Astrocyte (in vitro differentiated cells and primary cell): ENCODE measurements around the gene XYLT1. TPM values are rescaled to one million over a fixed set of nuclear protein-coding genes. Genes with fewer than 3 reads are reported as not detected.

Source experiments
- DNase-seq: peaks from one replicate; pipeline ENCODE4 v3.0.0-alpha.2; 2010; ENCODE audit warnings: low read depth
- FAIRE-seq: peaks from 2 replicates; lab custom pipeline; 2011; peaks lifted over from hg19 to GRCh38; lab: Jason Lieb, UNC
- H2AFZ ChIP-seq: 2 replicates; pipeline ENCODE4 v1.6.0; 2012; ENCODE audit warnings: low read depth, low read length, inconsistent platforms
- H3K27ac ChIP-seq: 2 replicates; pipeline ENCODE4 v1.5.1; 2011; ENCODE audit warnings: low read depth, low read length, inconsistent platforms
- H3K27me3 ChIP-seq: 2 replicates; pipeline ENCODE4 v1.6.0; 2011; ENCODE audit warnings: low read length, inconsistent platforms; ENCODE audit not compliant: insufficient read depth
- H3K36me3 ChIP-seq: 2 replicates; pipeline ENCODE4 v1.5.1; 2011; ENCODE audit warnings: low read length, inconsistent platforms; ENCODE audit not compliant: insufficient read depth
- H3K4me1 ChIP-seq: 2 replicates; pipeline ENCODE4 v1.5.1; 2011; ENCODE audit warnings: low read length, inconsistent platforms; ENCODE audit not compliant: insufficient read depth
- H3K4me2 ChIP-seq: 2 replicates; pipeline ENCODE4 v1.6.0; 2012; ENCODE audit warnings: low read length, inconsistent platforms
- H3K4me3 ChIP-seq: 2 replicates; pipeline ENCODE4 v1.5.1; 2011; ENCODE audit warnings: low read depth, mild to moderate bottlenecking, low read length, inconsistent platforms; ENCODE audit not compliant: insufficient read depth
- H3K79me2 ChIP-seq: 2 replicates; pipeline ENCODE4 v1.6.0; 2012; ENCODE audit warnings: mild to moderate bottlenecking, low read length, inconsistent platforms; ENCODE audit not compliant: insufficient read depth
- H3K9ac ChIP-seq: 2 replicates; pipeline ENCODE4 v1.6.0; 2012; ENCODE audit warnings: mild to moderate bottlenecking, low read length, inconsistent platforms
- H3K9me3 ChIP-seq: 2 replicates; pipeline ENCODE4 v1.5.1; 2012; ENCODE audit warnings: low read depth, mild to moderate bottlenecking, low read length, inconsistent platforms; ENCODE audit not compliant: insufficient read depth
- H4K20me1 ChIP-seq: 2 replicates; pipeline ENCODE4 v1.6.0; 2012; ENCODE audit warnings: low read length, inconsistent platforms; ENCODE audit not compliant: insufficient read depth
- H3K27ac Mint-ChIP-seq: one replicate; pipeline ENCODE4 v1.8.0; 2021; ENCODE audit warnings: mild to moderate bottlenecking, mixed read lengths; ENCODE audit not compliant: unreplicated experiment
- H3K27me3 Mint-ChIP-seq: one replicate; pipeline ENCODE4 v1.8.0; 2021; ENCODE audit warnings: low read depth, mixed read lengths; ENCODE audit not compliant: unreplicated experiment
- H3K36me3 Mint-ChIP-seq: one replicate; pipeline ENCODE4 v1.8.0; 2021; ENCODE audit warnings: low read depth, mixed read lengths; ENCODE audit not compliant: unreplicated experiment
- H3K4me1 Mint-ChIP-seq: one replicate; pipeline ENCODE4 v1.8.0; 2021; ENCODE audit warnings: low read depth, mixed read lengths; ENCODE audit not compliant: unreplicated experiment
- H3K4me3 Mint-ChIP-seq: one replicate; pipeline ENCODE4 v1.8.0; 2021; ENCODE audit warnings: mild to moderate bottlenecking, moderate library complexity, mixed read lengths; ENCODE audit not compliant: unreplicated experiment
- H3K9me3 Mint-ChIP-seq: one replicate; pipeline ENCODE4 v1.8.0; 2021; ENCODE audit warnings: mild to moderate bottlenecking, mixed read lengths; ENCODE audit not compliant: unreplicated experiment
- EZH2 ChIP-seq: IDR thresholded peaks from 2 replicates; pipeline ENCODE4 v1.6.1; 2012; ENCODE audit warnings: mild to moderate bottlenecking, low read length, inconsistent platforms; ENCODE audit not compliant: insufficient read depth
- total RNA-seq: library from RNA; stranded (reverse); gene quantifications from 2 replicates; pipeline ENCODE4 v1.2.1, GENCODE V29; 2021
- TF ChIP-seq, protein P1 (sequence below): IDR thresholded peaks from 2 replicates; pipeline ENCODE4 v1.5.1; 2011; ENCODE audit warnings: low read depth, mild to moderate bottlenecking, inconsistent platforms, low read length, moderate library complexity; ENCODE audit not compliant: insufficient read depth

The XYLT1 gene
- total RNA-seq, 1 donor from 2014 or later = 22.9 TPM

DNA sequence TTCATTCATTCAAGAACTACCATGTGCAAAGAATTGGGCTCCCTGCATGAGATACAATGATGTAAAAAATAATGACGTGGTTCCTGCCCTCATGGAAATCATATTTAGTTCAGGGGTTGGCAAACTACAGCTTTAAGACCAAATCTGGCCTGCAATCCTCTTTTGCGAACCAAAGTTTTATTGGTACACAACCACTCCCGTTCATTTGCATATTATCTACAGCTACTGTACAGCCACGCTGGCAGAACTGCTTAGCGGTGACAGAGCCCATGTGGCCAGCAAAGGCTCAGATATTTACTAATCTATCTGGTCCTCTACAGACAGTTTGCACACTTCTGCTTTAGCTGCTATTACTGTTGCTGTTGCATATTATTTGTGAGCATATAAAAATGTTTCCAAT lies 167.7 kb downstream of the XYLT1 start:
- FAIRE-seq = no peak
- H3K27ac ChIP-seq = no peak overlapping the region
- H3K27me3 ChIP-seq = no peaks in the 10 kb centered on the region
- H3K9me3 ChIP-seq = no peaks in the 10 kb centered on the region
- TF ChIP-seq EZH2 = no peak
- TF ChIP-seq, protein P1, sequence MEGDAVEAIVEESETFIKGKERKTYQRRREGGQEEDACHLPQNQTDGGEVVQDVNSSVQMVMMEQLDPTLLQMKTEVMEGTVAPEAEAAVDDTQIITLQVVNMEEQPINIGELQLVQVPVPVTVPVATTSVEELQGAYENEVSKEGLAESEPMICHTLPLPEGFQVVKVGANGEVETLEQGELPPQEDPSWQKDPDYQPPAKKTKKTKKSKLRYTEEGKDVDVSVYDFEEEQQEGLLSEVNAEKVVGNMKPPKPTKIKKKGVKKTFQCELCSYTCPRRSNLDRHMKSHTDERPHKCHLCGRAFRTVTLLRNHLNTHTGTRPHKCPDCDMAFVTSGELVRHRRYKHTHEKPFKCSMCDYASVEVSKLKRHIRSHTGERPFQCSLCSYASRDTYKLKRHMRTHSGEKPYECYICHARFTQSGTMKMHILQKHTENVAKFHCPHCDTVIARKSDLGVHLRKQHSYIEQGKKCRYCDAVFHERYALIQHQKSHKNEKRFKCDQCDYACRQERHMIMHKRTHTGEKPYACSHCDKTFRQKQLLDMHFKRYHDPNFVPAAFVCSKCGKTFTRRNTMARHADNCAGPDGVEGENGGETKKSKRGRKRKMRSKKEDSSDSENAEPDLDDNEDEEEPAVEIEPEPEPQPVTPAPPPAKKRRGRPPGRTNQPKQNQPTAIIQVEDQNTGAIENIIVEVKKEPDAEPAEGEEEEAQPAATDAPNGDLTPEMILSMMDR = no peak
- no peak overlapping the region for H3K4me3 ChIP-seq
- no peak overlapping the region for H3K4me2 ChIP-seq
- peaks cover 8% of the 10 kb centered on the region for H3K4me1 ChIP-seq
- DNase-seq = no peak
- no peaks in the 10 kb centered on the region for H3K36me3 ChIP-seq
- H4K20me1 ChIP-seq = peaks cover 92% of the 10 kb centered on the region
- Mint-ChIP-seq H3K4me3 (no peak overlapping the region), H3K27me3 (no peaks in the 10 kb centered on the region), H3K36me3 (no peaks in the 10 kb centered on the region), H3K27ac (no peak overlapping the region), H3K4me1 (peaks cover 28% of the 10 kb centered on the region), H3K9me3 (no peaks in the 10 kb centered on the region)
- H3K79me2 ChIP-seq = peaks cover 34% of the 10 kb centered on the region
- H3K9ac ChIP-seq = no peak overlapping the region
- H2AFZ ChIP-seq = no peak overlapping the region

DNA sequence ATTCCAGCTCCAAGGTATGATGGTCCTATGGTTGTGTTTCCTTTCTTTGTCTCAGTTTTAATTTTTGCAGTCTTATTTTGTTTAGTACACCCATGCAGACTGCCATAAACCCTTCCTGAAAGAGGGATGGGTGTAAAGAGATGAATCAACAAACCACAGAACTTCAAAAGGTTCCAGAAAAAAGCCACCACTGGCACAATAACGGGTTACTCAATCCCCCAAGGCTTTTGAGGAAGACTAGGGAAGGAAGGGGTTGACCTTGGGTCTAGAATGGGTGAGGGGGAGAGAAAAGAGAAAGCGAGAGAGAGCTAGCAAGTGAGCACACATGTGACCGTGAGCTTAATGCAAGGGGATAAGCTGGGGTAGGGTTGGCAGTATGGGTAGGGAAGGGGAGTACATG lies 168.1 kb downstream of the XYLT1 start:
- H3K4me3 Mint-ChIP-seq = no peak overlapping the region
- Histone ChIP-seq H3K4me3 (no peak overlapping the region), H3K27me3 (no peaks in the 10 kb centered on the region), H3K27ac (no peak overlapping the region), H4K20me1 (peaks cover 89% of the 10 kb centered on the region), H3K36me3 (no peaks in the 10 kb centered on the region), H3K4me1 (peaks cover 8% of the 10 kb centered on the region), H3K9ac (no peak overlapping the region), H3K9me3 (no peaks in the 10 kb centered on the region), H3K4me2 (peak overlapping the region; percentile 29), H3K79me2 (peaks cover 33% of the 10 kb centered on the region), H2AFZ (no peak overlapping the region)
- no peak overlapping the region for H3K27ac Mint-ChIP-seq
- no peak for TF ChIP-seq EZH2
- TF ChIP-seq, protein P1 = no peak
- no peaks in the 10 kb centered on the region for H3K27me3 Mint-ChIP-seq
- H3K9me3 Mint-ChIP-seq = no peaks in the 10 kb centered on the region
- H3K4me1 Mint-ChIP-seq = peaks cover 28% of the 10 kb centered on the region
- DNase-seq = peak; percentile 39
- no peak for FAIRE-seq
- H3K36me3 Mint-ChIP-seq = no peaks in the 10 kb centered on the region

DNA sequence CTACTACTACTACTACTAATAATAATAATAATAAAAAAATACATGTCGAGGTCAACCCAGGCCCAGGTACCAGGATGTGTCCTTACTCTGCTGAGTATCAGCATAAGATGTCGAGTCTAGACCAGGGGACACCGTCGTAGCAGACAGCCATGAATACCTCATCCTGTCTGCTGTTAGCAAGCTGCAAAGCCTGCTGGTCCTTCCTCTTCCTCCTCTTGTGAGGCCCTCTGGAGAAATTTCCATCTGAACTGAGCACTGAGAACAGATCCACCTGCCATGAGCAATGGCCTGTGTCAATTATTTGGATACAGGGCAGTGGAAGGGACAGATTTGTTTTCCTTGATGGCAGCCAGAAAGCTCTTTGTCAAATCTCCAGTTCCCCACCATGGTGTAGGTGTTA lies 168.5 kb downstream of the XYLT1 start:
- peak overlapping the region; percentile 29 for H3K4me2 ChIP-seq
- H3K9ac ChIP-seq = no peak overlapping the region
- Mint-ChIP-seq H3K27me3 (no peaks in the 10 kb centered on the region), H3K36me3 (no peaks in the 10 kb centered on the region), H3K4me1 (peaks cover 28% of the 10 kb centered on the region), H3K4me3 (no peak overlapping the region), H3K27ac (no peak overlapping the region), H3K9me3 (no peaks in the 10 kb centered on the region)
- peaks cover 89% of the 10 kb centered on the region for H4K20me1 ChIP-seq
- no peak overlapping the region for H3K27ac ChIP-seq
- peaks cover 30% of the 10 kb centered on the region for H3K79me2 ChIP-seq
- no peak overlapping the region for H3K4me3 ChIP-seq
- H3K36me3 ChIP-seq = no peaks in the 10 kb centered on the region
- FAIRE-seq (no peak), DNase-seq (no peak)
- no peak for TF ChIP-seq EZH2
- TF ChIP-seq, protein P1 = no peak
- H2AFZ ChIP-seq = no peak overlapping the region
- H3K4me1 ChIP-seq = peaks cover 8% of the 10 kb centered on the region
- H3K27me3 ChIP-seq = no peaks in the 10 kb centered on the region
- H3K9me3 ChIP-seq = no peaks in the 10 kb centered on the region
